Liver (tissue), 9 donors: ENCODE results near the gene SAMD1. TPM values are rescaled to one million over a fixed set of nuclear protein-coding genes. Genes with fewer than 3 reads are reported as not detected.

Experiments
- DNase-seq: peaks from one replicate; pipeline ENCODE4 v3.0.0-alpha.2; 2017; ENCODE audit warnings: low spot score
- H3K27ac ChIP-seq, 2 donors: one replicate each; pipeline ENCODE4 v1.7.0; 2013; ENCODE audit warnings: inconsistent platforms in 2 of 2, low read length in 2 of 2, control low read depth in 1 of 2, low read depth in 1 of 2, mild to moderate bottlenecking in 1 of 2
- H3K27me3 ChIP-seq, 4 donors: one replicate each; pipeline versions ENCODE4 v1.6.1 to v1.7.0; 2013; ENCODE audit warnings: low read length in 3 of 4, inconsistent platforms in 1 of 4, mild to moderate bottlenecking in 1 of 4, moderate library complexity in 1 of 4; ENCODE audit not compliant: control insufficient read depth in 4 of 4, insufficient read depth in 4 of 4
- H3K36me3 ChIP-seq, 4 donors: one replicate each; pipeline versions ENCODE4 v1.6.1 to v1.7.0; 2013; ENCODE audit warnings: low read length in 3 of 4, mild to moderate bottlenecking in 3 of 4, low read depth in 1 of 4, moderate library complexity in 1 of 4; ENCODE audit not compliant: control insufficient read depth in 4 of 4, insufficient read depth in 3 of 4
- H3K4me1 ChIP-seq, 4 donors: one replicate each; pipeline versions ENCODE4 v1.6.1 to v1.7.0; 2013; ENCODE audit warnings: low read length in 3 of 4, mild to moderate bottlenecking in 3 of 4, moderate library complexity in 1 of 4; ENCODE audit not compliant: control insufficient read depth in 4 of 4, insufficient read depth in 4 of 4
- H3K4me3 ChIP-seq, 3 donors: one replicate each; pipeline versions ENCODE4 v1.6.1 to v1.7.0; 2013; ENCODE audit warnings: low read length in 3 of 3, control low read depth in 1 of 3, low read depth in 1 of 3, mild to moderate bottlenecking in 1 of 3
- H3K9ac ChIP-seq, 2 donors: one replicate each; pipeline ENCODE4 v1.7.0; 2013; ENCODE audit warnings: low read length in 2 of 2, mild to moderate bottlenecking in 2 of 2, moderate library complexity in 2 of 2, control low read depth in 1 of 2, low read depth in 1 of 2
- H3K9me3 ChIP-seq, 4 donors: one replicate each; pipeline versions ENCODE4 v1.6.1 to v1.7.0; 2013; ENCODE audit warnings: low read length in 3 of 4; ENCODE audit not compliant: control insufficient read depth in 4 of 4
- EGR1 ChIP-seq, 2 donors: IDR thresholded peaks; 2 replicates each; pipeline ENCODE4 v1.6.1; 2016 to 2018; ENCODE audit warnings: antibody characterized with exemption in 2 of 2, low read depth in 2 of 2
- FOXA1 ChIP-seq: IDR thresholded peaks from 2 replicates; pipeline ENCODE4 v1.6.1; 2016; ENCODE audit warnings: antibody characterized with exemption
- FOXA2 ChIP-seq: IDR thresholded peaks from 2 replicates; pipeline ENCODE4 v1.6.1; 2016; ENCODE audit warnings: antibody characterized with exemption
- GABPA ChIP-seq, 2 donors: IDR thresholded peaks in 1 of 2; conservative IDR thresholded peaks in 1 of 2; 2 replicates each; pipeline ENCODE4 v1.6.1; 2016; ENCODE audit warnings: antibody characterized with exemption in 2 of 2, mild to moderate bottlenecking in 1 of 2, moderate library complexity in 1 of 2
- HNF4A ChIP-seq, 2 donors: conservative IDR thresholded peaks; 2 replicates each; pipeline ENCODE4 v1.6.1; 2016; ENCODE audit warnings: antibody characterized with exemption in 2 of 2, mild to moderate bottlenecking in 2 of 2
- HNF4G ChIP-seq: IDR thresholded peaks from 2 replicates; pipeline ENCODE4 v1.6.1; 2016; ENCODE audit warnings: antibody characterized with exemption
- JUND ChIP-seq, 2 donors: IDR thresholded peaks; 2 replicates each; pipeline ENCODE4 v1.6.1; 2016; ENCODE audit warnings: antibody characterized with exemption in 2 of 2
- NR2F2 ChIP-seq: IDR thresholded peaks from 2 replicates; pipeline ENCODE4 v1.6.1; 2016; ENCODE audit warnings: antibody characterized with exemption
- RAD21 ChIP-seq, 2 donors: IDR thresholded peaks; 2 replicates each; pipeline ENCODE4 v1.6.1; 2016; ENCODE audit warnings: antibody characterized with exemption in 2 of 2, mild to moderate bottlenecking in 2 of 2
- REST ChIP-seq: IDR thresholded peaks from 2 replicates; pipeline ENCODE4 v1.6.1; 2016; ENCODE audit warnings: antibody characterized with exemption, mild to moderate bottlenecking
- RXRA ChIP-seq, 2 donors: IDR thresholded peaks; 2 replicates each; pipeline ENCODE4 v1.6.1; 2017 to 2018; ENCODE audit warnings: antibody characterized with exemption in 2 of 2, mild to moderate bottlenecking in 1 of 2
- SP1 ChIP-seq: IDR thresholded peaks from 2 replicates; pipeline ENCODE4 v1.6.1; 2018; ENCODE audit warnings: antibody characterized with exemption, mild to moderate bottlenecking
- TAF1 ChIP-seq: conservative IDR thresholded peaks from 2 replicates; pipeline ENCODE4 v1.6.1; 2016; ENCODE audit warnings: antibody characterized with exemption, mild to moderate bottlenecking
- YY1 ChIP-seq: IDR thresholded peaks from 2 replicates; pipeline ENCODE4 v1.6.1; 2016; ENCODE audit warnings: antibody characterized with exemption, mild to moderate bottlenecking
- ZBTB33 ChIP-seq: IDR thresholded peaks from 2 replicates; pipeline ENCODE4 v1.6.1; 2016; ENCODE audit warnings: antibody characterized with exemption
- WGBS: extraction: QIAGEN DNeasy Blood & Tissue Kit; methylation state at CpG from one replicate; pipeline ENCODE4 v1.1.7; 2013; 5-methylcytosine and 5-hydroxymethylcytosine counted together
- polyA plus RNA-seq, 2 donors: library from polyadenylated mRNA; stranded (reverse) in 1 of 2; unstranded in 1 of 2; fragments of 200-250 nt in 1 of 2; fragments of >200 nt in 1 of 2; fragmentation: Nextera tagmentation in 1 of 2; extraction: Ambion mirVana in 1 of 2; gene quantifications; one replicate each; pipeline versions ENCODE4 v1.2.1 to v1.2.3, GENCODE V29; 2013 to 2015
- total RNA-seq, 2 donors: library from RNA; depleted of rRNA; stranded (reverse); fragments of >200 nt; gene quantifications; one replicate each; pipeline ENCODE4 v1.2.3, GENCODE V29; 2014
- TF ChIP-seq, protein P1 (sequence below): IDR thresholded peaks from 2 replicates; pipeline ENCODE4 v1.6.1; 2016; ENCODE audit warnings: antibody characterized with exemption
- TF ChIP-seq, protein P2 (sequence below): fragments of 150-350 bp; IDR thresholded peaks from 2 replicates; pipeline ENCODE4 v1.5.1; 2017; ENCODE audit warnings: improper control_type of control experiment, low read depth, low read length; ENCODE audit not compliant: missing input control
- donor health status: healthy.
- donor health status: healthy.
- donor health status: healthy.
- donor health status: healthy.
- donor health status: healthy.

SAMD1 gene
- total and polyA plus RNA-seq, 4 donors = 2.1 to 33.0 (median 9.0) TPM

DNA sequence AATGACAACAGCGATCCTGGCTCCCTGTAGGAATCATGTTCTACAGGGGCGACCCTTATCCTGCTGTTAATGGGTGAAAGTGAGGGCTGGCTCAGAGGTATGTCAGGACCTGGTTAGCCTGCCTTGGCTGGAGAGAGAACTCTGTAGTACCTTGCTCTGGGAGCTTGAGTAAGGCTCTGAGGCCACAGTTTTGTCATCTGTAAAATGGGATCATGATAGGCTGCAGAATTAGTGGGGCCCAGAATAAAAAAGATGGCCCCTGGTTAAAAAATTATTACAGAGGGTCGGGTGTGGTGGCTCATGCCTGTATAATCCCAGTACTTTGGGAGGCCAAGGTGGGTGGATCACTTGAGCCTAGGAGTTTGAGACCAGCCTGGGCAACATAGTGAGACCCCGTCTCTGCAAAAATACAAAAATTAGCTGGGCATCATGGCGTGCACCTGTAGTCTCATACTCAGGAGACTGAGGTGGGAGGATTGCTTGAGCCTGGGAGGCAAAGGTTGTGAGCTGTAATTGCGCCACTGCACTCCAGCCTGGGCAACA lies 10.5 kb upstream of the SAMD1 start:
- no peak overlapping the region for H3K9ac ChIP-seq
- no peaks in the 10 kb centered on the region for H3K27me3 ChIP-seq
- no peak overlapping the region for H3K27ac ChIP-seq
- no peaks in the 10 kb centered on the region for H3K9me3 ChIP-seq
- H3K36me3 ChIP-seq = peaks cover 13 to 60% (median 32%) of the 10 kb centered on the region in 4 donors
- no peak overlapping the region for H3K4me3 ChIP-seq
- 95% methylated on average over 6 of the region's 6 CpGs for WGBS
- no peaks in the 10 kb centered on the region for H3K4me1 ChIP-seq
- no peak for DNase-seq
- no peak for TF ChIP-seq SP1
- no peak for TF ChIP-seq JUND (IDR thresholded peaks at IDR 0.05)
- no peak for TF ChIP-seq HNF4A (conservative IDR thresholded peaks at IDR 0.05)
- no peak for TF ChIP-seq EGR1 (IDR thresholded peaks at IDR 0.05; ENCODE audit: low read depth in 2 of 2)
- no peak for TF ChIP-seq ZBTB33
- no peak for TF ChIP-seq HNF4G
- no peak for TF ChIP-seq GABPA (IDR thresholded peaks at IDR 0.05 in 1 of 2, conservative IDR thresholded peaks at IDR 0.05 in 1 of 2)
- no peak for TF ChIP-seq RXRA (IDR thresholded peaks at IDR 0.05)
- TF ChIP-seq FOXA2 = no peak
- TF ChIP-seq FOXA1 = no peak
- TF ChIP-seq TAF1 = no peak
- TF ChIP-seq YY1 = no peak
- TF ChIP-seq REST = no peak
- TF ChIP-seq, protein P1, sequence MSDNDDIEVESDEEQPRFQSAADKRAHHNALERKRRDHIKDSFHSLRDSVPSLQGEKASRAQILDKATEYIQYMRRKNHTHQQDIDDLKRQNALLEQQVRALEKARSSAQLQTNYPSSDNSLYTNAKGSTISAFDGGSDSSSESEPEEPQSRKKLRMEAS = no peak
- TF ChIP-seq, protein P2, sequence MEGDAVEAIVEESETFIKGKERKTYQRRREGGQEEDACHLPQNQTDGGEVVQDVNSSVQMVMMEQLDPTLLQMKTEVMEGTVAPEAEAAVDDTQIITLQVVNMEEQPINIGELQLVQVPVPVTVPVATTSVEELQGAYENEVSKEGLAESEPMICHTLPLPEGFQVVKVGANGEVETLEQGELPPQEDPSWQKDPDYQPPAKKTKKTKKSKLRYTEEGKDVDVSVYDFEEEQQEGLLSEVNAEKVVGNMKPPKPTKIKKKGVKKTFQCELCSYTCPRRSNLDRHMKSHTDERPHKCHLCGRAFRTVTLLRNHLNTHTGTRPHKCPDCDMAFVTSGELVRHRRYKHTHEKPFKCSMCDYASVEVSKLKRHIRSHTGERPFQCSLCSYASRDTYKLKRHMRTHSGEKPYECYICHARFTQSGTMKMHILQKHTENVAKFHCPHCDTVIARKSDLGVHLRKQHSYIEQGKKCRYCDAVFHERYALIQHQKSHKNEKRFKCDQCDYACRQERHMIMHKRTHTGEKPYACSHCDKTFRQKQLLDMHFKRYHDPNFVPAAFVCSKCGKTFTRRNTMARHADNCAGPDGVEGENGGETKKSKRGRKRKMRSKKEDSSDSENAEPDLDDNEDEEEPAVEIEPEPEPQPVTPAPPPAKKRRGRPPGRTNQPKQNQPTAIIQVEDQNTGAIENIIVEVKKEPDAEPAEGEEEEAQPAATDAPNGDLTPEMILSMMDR = no peak

- TF ChIP-seq GABPA (IDR thresholded peaks at IDR 0.05 in 1 of 2, conservative IDR thresholded peaks at IDR 0.05 in 1 of 2) (no peak), RAD21 (IDR thresholded peaks at IDR 0.05) (peak; percentile 39 to 67), REST (no peak), HNF4G (no peak), NR2F2 (no peak)
- TF ChIP-seq, protein P2 = peak; percentile 25
- no peaks in the 10 kb centered on the region for H3K27me3 ChIP-seq
- H3K27ac ChIP-seq = no peak overlapping the region
- WGBS = 87% methylated on average over 21 of the region's 21 CpGs
- peaks cover 0 to 5% (median 3%) of the 10 kb centered on the region in 4 donors for H3K9me3 ChIP-seq
- DNase-seq = no peak
- H3K36me3 ChIP-seq = peaks cover 9 to 40% (median 18%) of the 10 kb centered on the region in 4 donors
- no peak overlapping the region for H3K4me3 ChIP-seq
- no peaks in the 10 kb centered on the region for H3K4me1 ChIP-seq
- no peak overlapping the region for H3K9ac ChIP-seq
Measured at GRCh38 chr19:14097532-14098151, 7.1 kb upstream of the SAMD1 start.
